PFSK-1 (cell line): Measurements from ENCODE around the gene ACADM.
A peak's percentile ranks its signal among the peaks of the same experiment; 100 is the strongest.

ENCODE experiments used
- POLR2AphosphoS5 ChIP-seq: IDR thresholded peaks from 2 replicates; pipeline ENCODE4 v1.6.1; 2012; ENCODE audit warnings: low read depth, mild to moderate bottlenecking, control low read depth, low read length, moderate library complexity
- REST ChIP-seq, 2 experiments: IDR thresholded peaks; 2 replicates each; pipeline versions ENCODE4 v1.6.1 to v1.8.0; 2011 to 2012; ENCODE audit warnings: low read depth in 2 of 2, low read length in 2 of 2, control low read depth in 1 of 2, inconsistent platforms in 1 of 2, mild to moderate bottlenecking in 1 of 2, moderate library complexity in 1 of 2; ENCODE audit not compliant: insufficient read depth in 1 of 2
- SIN3A ChIP-seq: IDR thresholded peaks from 2 replicates; pipeline ENCODE4 v1.6.1; 2012; ENCODE audit warnings: mild to moderate bottlenecking, low read length, moderate library complexity, borderline replicate concordance; ENCODE audit not compliant: insufficient read depth
- TAF1 ChIP-seq: IDR thresholded peaks from 2 replicates; pipeline ENCODE4 v1.6.1; 2012; ENCODE audit warnings: low read length, control low read depth, borderline replicate concordance; ENCODE audit not compliant: insufficient read depth

GRCh38 chr1:75789988-75790387 lies 65.5 kb downstream of the ACADM start:
- no peak for TF ChIP-seq REST (IDR thresholded peaks at IDR 0.05; ENCODE audit: insufficient read depth in 1 of 2, low read depth in 2 of 2, low read length in 2 of 2)
- TF ChIP-seq POLR2AphosphoS5 = peak; percentile 57; the same call in 1 of the 2 replicates
- TF ChIP-seq SIN3A = no peak
- TF ChIP-seq TAF1 = no peak
